ENCODE measurements around the gene WTAP.

Gene WTAP

GRCh38 chr6:159769470-159769869, 42.2 kb downstream of the WTAP start:
- no peaks in the 10 kb centered on the region for H3K9me3 ChIP-seq (ENCODE audit: control insufficient read depth, low read length)
- TF ChIP-seq CTCF (IDR thresholded peaks at IDR 0.05), result no peak
- no peaks in the 10 kb centered on the region for H3K36me3 ChIP-seq (ENCODE audit: control insufficient read depth, insufficient read depth, low read length)
- no peak overlapping the region for H3K27ac ChIP-seq
- H3K4me1 ChIP-seq, result no peaks in the 10 kb centered on the region
- H2AFZ ChIP-seq, result no peak overlapping the region
- H3K79me2 ChIP-seq, result no peaks in the 10 kb centered on the region
- no peaks in the 10 kb centered on the region for H3K27me3 ChIP-seq (ENCODE audit: control insufficient read depth, insufficient read depth, low read length)
- H3K4me2 ChIP-seq (ENCODE audit: low read length), result no peak overlapping the region
- H3K4me3 ChIP-seq (ENCODE audit: low read depth, low read length), result no peak overlapping the region
- no peak overlapping the region for H3K9ac ChIP-seq

- no peak for TF ChIP-seq CTCF (IDR thresholded peaks at IDR 0.05)
- no peaks in the 10 kb centered on the region for H3K79me2 ChIP-seq
Observed at GRCh38 chr6:159772196-159772595, 44.9 kb downstream of the WTAP start.

GRCh38 chr6:159777240-159777904, 50.1 kb downstream of the WTAP start:
- H3K4me2 ChIP-seq (ENCODE audit: low read length), result no peak overlapping the region
- H3K27me3 ChIP-seq (ENCODE audit: control insufficient read depth, insufficient read depth, low read length), result no peaks in the 10 kb centered on the region
- no peaks in the 10 kb centered on the region for H3K36me3 ChIP-seq (ENCODE audit: control insufficient read depth, insufficient read depth, low read length)
- no peak overlapping the region for H2AFZ ChIP-seq
- no peak overlapping the region for H3K9ac ChIP-seq
- H3K4me1 ChIP-seq, result no peaks in the 10 kb centered on the region
- no peak overlapping the region for H3K4me3 ChIP-seq (ENCODE audit: low read depth, low read length)
- no peak overlapping the region for H3K27ac ChIP-seq
- no peaks in the 10 kb centered on the region for H3K9me3 ChIP-seq (ENCODE audit: control insufficient read depth, low read length)
- no peaks in the 10 kb centered on the region for H3K79me2 ChIP-seq
- no peak for TF ChIP-seq CTCF (IDR thresholded peaks at IDR 0.05)

More at GRCh38 chr6:159772196-159772595, 44.9 kb downstream of the WTAP start:
- Histone ChIP-seq H2AFZ (no peak overlapping the region), H3K9ac (no peak overlapping the region), H3K4me2 (ENCODE audit: low read length) (no peak overlapping the region), H3K27ac (no peak overlapping the region), H3K27me3 (ENCODE audit: control insufficient read depth, insufficient read depth, low read length) (no peaks in the 10 kb centered on the region), H3K9me3 (ENCODE audit: control insufficient read depth, low read length) (no peaks in the 10 kb centered on the region), H3K36me3 (ENCODE audit: control insufficient read depth, insufficient read depth, low read length) (no peaks in the 10 kb centered on the region), H3K4me1 (no peaks in the 10 kb centered on the region), H3K4me3 (ENCODE audit: low read depth, low read length) (no peak overlapping the region)

GRCh38 chr6:159778131-159778530, 50.8 kb downstream of the WTAP start:
- no peaks in the 10 kb centered on the region for H3K36me3 ChIP-seq (ENCODE audit: control insufficient read depth, insufficient read depth, low read length)
- no peak overlapping the region for H3K27ac ChIP-seq
- no peak for TF ChIP-seq CTCF (IDR thresholded peaks at IDR 0.05)

GRCh38 chr6:159778542-159779103, 51.3 kb downstream of the WTAP start:
- TF ChIP-seq CTCF (IDR thresholded peaks at IDR 0.05), result no peak
- no peaks in the 10 kb centered on the region for H3K9me3 ChIP-seq (ENCODE audit: control insufficient read depth, low read length)
- no peak overlapping the region for H3K4me2 ChIP-seq (ENCODE audit: low read length)
- H2AFZ ChIP-seq, result no peak overlapping the region
- no peak overlapping the region for H3K27ac ChIP-seq
- no peaks in the 10 kb centered on the region for H3K27me3 ChIP-seq (ENCODE audit: control insufficient read depth, insufficient read depth, low read length)
- H3K36me3 ChIP-seq (ENCODE audit: control insufficient read depth, insufficient read depth, low read length), result no peaks in the 10 kb centered on the region
- no peak overlapping the region for H3K9ac ChIP-seq
- H3K79me2 ChIP-seq, result no peaks in the 10 kb centered on the region
- no peaks in the 10 kb centered on the region for H3K4me1 ChIP-seq
- H3K4me3 ChIP-seq (ENCODE audit: low read depth, low read length), result no peak overlapping the region

More at GRCh38 chr6:159778131-159778530, 50.8 kb downstream of the WTAP start:
- H3K4me2 ChIP-seq (ENCODE audit: low read length), result no peak overlapping the region
- H3K4me1 ChIP-seq, result no peaks in the 10 kb centered on the region
- H3K79me2 ChIP-seq, result no peaks in the 10 kb centered on the region
- H3K27me3 ChIP-seq (ENCODE audit: control insufficient read depth, insufficient read depth, low read length), result no peaks in the 10 kb centered on the region
- H2AFZ ChIP-seq, result no peak overlapping the region
- H3K9ac ChIP-seq, result no peak overlapping the region
- no peak overlapping the region for H3K4me3 ChIP-seq (ENCODE audit: low read depth, low read length)
- no peaks in the 10 kb centered on the region for H3K9me3 ChIP-seq (ENCODE audit: control insufficient read depth, low read length)

Measured in parathyroid adenoma (tissue), 2 donors.